HEK293T (cell line): ENCODE results near the gene KLRF2.

ENCODE experiments used
- ARNT ChIP-seq: fragments of 450-650 bp; IDR thresholded peaks from 2 replicates; pipeline ENCODE4 v1.6.1; 2017; ENCODE audit warnings: mild to moderate bottlenecking
- BHLHE40 ChIP-seq: fragments of 450-650 bp; IDR thresholded peaks from 2 replicates; pipeline ENCODE4 v1.6.1; 2016; ENCODE audit warnings: mild to moderate bottlenecking, moderate library complexity, borderline replicate concordance
- ELF4 ChIP-seq: fragments of 450-650 bp; IDR thresholded peaks from 2 replicates; pipeline ENCODE4 v1.6.1; 2017; ENCODE audit warnings: antibody characterized with exemption
- FOXK2 ChIP-seq: fragments of 450-650 bp; IDR thresholded peaks from 2 replicates; pipeline ENCODE4 v1.6.1; 2016; ENCODE audit warnings: mild to moderate bottlenecking
- FOXM1 ChIP-seq: fragments of 450-650 bp; IDR thresholded peaks from 2 replicates; pipeline ENCODE4 v1.6.1; 2017; ENCODE audit warnings: mild to moderate bottlenecking, borderline replicate concordance
- HDGF ChIP-seq: fragments of 450-650 bp; IDR thresholded peaks from 2 replicates; pipeline ENCODE4 v1.6.1; 2017; ENCODE audit warnings: antibody characterized with exemption, borderline replicate concordance
- LEF1 ChIP-seq: fragments of 450-650 bp; IDR thresholded peaks from 2 replicates; pipeline ENCODE4 v1.6.1; 2017; ENCODE audit warnings: mild to moderate bottlenecking, borderline replicate concordance
- NFRKB ChIP-seq: fragments of 450-650 bp; IDR thresholded peaks from 2 replicates; pipeline ENCODE4 v1.6.1; 2016; ENCODE audit warnings: mild to moderate bottlenecking, moderate library complexity
- SP1 ChIP-seq: fragments of 450-650 bp; IDR thresholded peaks from 2 replicates; pipeline ENCODE4 v1.6.1; 2017
- SUZ12 ChIP-seq: fragments of 450-650 bp; IDR thresholded peaks from 2 replicates; pipeline ENCODE4 v1.6.1; 2016; ENCODE audit warnings: mild to moderate bottlenecking
- TARDBP ChIP-seq: fragments of 450-650 bp; IDR thresholded peaks from 2 replicates; pipeline ENCODE4 v1.6.1; 2016
- TF ChIP-seq, protein P1 (sequence below): fragments of 450-650 bp; IDR thresholded peaks from 2 replicates; pipeline ENCODE4 v1.6.1; 2016

DNA sequence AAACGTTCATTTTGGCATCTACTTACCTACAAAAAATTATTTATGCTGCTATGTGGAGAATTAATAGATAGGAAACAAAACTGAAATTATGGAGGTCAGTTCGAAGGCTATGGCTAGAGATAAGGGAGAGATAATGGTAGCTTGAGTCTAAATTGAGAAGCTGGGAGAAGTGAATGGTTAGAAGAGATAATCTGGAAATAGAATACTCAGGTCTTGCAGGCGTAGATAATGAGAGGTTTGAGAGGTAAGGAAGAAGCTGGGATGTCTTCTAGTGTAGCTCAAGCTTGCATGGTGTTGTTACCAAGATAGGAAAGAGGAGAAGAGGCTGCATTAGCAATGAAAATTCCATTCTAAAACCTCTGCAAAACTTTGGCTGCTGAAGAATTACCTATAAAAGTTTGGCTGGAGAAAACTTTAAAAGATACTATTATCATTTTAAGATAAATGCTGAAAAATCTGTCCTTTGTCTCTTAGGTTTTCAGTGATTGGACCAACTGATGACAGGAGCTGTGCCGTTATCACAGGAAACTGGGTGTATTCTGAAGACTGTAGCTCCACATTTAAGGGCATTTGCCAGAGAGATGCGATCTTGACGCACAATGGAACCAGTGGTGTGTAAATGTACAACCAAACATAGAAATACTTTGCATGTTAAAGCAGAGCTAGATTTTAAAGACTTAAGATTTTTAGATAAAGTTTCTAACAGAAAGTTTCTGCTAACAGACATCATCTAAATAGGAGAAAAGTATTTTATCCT lies 14.1 kb downstream of the KLRF2 start:
- TF ChIP-seq ARNT (no peak), SUZ12 (no peak), SP1 (no peak), FOXM1 (no peak), HDGF (no peak), TARDBP (no peak), BHLHE40 (no peak), LEF1 (no peak), ELF4 (no peak), NFRKB (no peak), FOXK2 (no peak)
- TF ChIP-seq, protein P1, sequence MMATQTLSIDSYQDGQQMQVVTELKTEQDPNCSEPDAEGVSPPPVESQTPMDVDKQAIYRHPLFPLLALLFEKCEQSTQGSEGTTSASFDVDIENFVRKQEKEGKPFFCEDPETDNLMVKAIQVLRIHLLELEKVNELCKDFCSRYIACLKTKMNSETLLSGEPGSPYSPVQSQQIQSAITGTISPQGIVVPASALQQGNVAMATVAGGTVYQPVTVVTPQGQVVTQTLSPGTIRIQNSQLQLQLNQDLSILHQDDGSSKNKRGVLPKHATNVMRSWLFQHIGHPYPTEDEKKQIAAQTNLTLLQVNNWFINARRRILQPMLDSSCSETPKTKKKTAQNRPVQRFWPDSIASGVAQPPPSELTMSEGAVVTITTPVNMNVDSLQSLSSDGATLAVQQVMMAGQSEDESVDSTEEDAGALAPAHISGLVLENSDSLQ = no peak
